ENCODE data around the gene CELA3B.
A peak's percentile ranks its signal among the peaks of the same experiment; 100 is the strongest.
"Not testable (repeated sequence)": the region's sequence is repeated elsewhere in the genome, so short reads cannot be mapped to it uniquely, and the experiment has no call there.

The CELA3B gene

DNA sequence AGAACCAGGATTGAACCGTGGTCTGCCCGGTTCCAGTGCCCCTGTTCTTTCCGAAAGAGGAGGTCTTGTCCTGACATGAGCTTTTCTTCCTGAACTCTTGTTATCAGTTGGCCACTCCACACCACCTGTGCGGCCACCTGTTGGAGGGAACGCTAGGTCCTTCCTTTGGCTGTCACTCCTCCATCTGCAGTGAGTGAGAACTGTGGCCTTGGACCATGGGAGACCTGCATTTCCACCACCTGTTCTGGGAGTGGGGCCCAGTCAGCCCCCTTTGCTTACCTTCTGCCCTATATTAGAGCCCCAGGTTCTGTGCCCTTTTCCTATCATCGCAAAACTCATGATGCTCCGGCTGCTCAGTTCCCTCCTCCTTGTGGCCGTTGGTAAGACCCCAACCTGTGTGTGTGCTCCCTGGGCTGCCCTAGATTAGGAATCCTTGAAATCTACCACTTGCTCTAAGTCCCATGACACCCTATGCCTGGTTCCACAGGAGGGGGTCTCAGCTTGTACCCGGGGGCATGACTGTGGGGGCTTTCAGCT, at the start of gene CELA3B:
Gene CELA3B, plus strand, starts transcription at position 320 of the 537 bp plus-strand sequence. Its CDS starts 18 bp downstream, at position 338.
- DNase-seq: not testable (repeated sequence)

- no peak for DNase-seq
Observed at GRCh38 chr1:21927533-21928237, 49.1 kb upstream of the CELA3B start.

GRCh38 chr1:21930080-21930571, 46.7 kb upstream of the CELA3B start:
- no peak for DNase-seq

DNA sequence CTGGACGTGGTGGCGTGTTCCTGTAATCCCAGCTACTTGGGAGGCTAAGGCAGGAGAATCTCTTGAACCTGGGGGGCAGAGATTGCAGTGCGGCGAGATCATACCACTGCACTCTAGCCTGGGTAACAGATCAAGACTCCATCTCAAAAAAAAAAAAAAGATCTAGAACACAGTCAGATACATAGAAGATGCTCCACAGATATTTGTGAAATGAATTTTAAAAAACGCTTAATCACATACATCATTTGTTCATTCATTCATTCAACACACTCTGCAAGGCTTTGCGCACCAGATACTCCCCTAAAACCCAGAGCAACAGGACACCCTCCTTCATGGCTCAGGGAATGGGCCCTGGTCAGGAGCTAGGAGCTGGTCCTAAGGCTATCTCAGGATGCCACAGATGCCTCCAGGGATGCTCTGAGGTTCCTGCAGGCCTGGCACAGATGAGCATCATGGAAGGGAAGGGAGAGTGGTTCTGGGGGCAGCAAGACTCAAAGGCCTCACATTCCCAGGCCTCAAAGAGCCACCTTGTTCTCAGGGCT, 46.1 kb upstream of the CELA3B start:
- DNase-seq: no peak

GRCh38 chr1:21931171-21932093, 45.4 kb upstream of the CELA3B start:
- no peak for DNase-seq

DNA sequence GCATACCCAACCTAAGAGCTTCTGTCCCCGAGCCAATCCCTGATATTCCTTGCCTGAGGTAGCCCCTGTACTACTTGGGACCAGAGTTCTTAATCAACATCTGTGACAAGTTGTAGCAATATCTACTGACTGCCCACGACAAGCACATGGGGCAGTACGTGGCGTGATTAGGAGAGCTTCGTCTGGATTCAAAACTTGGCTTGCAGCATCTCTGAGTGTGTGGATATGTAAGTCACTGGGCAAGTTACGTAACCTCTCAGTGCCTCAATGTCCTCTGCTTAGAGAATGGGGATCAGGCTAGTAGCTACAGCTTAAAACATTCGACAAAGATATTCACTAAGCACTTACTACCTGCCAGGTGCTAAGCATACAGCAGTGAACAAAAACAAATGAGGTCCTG, 44.7 kb upstream of the CELA3B start:
- DNase-seq: no peak

- no peak for DNase-seq
Observed at GRCh38 chr1:21933397-21934248, 43.2 kb upstream of the CELA3B start.

DNA sequence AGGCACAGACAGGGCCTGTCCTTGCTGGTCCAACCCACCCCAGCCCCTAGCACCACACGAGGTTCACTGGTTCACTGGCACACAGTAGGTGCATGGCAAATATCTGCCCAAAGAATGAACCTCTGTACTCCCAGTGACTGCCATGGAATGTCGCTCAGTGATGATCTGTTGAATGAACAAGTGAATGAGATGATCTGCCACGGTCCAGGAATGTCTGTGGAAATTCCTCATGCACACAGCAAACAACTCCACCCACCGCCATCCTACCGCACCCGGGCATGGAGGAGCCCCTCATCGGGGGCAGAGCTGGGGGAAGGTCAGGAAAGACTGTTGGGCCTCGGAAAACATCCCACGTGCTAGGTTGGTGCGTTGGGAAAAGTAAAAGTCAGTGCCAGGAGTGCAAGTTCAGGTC, 41.4 kb upstream of the CELA3B start:
- no peak for DNase-seq

DNA sequence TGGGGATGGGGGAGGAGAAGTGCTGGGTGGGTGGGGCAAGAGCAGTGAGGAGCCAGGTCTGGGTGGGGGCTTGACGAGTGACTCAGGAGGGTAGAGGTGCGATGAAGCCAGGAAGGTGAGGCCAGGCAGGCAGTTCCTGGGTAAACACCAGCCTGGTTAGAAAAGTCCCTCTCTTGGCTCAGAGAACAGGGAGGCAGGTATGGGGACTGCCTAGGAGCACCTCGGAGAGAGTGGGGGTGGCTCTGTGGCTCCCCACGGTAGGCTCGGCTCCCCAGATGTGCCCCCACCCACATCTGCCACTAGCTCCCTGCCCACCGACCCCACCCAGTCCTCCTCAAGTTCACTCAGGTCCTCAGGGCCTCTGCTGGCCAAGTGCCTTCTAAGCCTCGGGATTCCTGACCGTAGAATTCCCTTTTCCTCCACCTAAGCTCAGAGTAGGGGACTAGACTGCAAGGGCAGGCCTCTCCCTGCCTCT, 40.9 kb upstream of the CELA3B start:
- no peak for DNase-seq

GRCh38 chr1:21936366-21937031, 40.3 kb upstream of the CELA3B start:
- no peak for DNase-seq

DNA sequence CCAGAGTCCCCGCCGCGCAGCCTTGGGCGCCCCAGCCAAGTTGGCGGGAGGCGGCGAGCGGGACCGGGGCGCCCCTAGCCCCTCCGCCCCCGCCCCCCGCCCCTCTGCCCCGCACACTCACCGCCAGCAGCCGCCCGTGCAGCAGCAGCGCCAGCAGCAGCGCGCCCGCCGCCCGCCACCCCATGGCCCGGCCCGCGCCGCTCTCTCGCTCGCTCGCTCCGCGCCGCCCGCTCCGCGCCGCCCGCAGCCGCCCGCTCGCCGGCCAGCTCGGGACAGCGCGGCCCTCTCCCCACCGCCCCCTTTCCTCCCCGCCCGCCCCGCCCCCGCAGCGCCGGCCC, 39.8 kb upstream of the CELA3B start, which contains the start of gene HSPG2:
Gene HSPG2, minus strand, starts transcription at position 277 of the 338 bp plus-strand sequence. Its CDS starts 93 bp downstream, at position 184.
- no peak for DNase-seq

GRCh38 chr1:21937372-21938121, 39.3 kb upstream of the CELA3B start:
- DNase-seq: peak; percentile 71

DNA sequence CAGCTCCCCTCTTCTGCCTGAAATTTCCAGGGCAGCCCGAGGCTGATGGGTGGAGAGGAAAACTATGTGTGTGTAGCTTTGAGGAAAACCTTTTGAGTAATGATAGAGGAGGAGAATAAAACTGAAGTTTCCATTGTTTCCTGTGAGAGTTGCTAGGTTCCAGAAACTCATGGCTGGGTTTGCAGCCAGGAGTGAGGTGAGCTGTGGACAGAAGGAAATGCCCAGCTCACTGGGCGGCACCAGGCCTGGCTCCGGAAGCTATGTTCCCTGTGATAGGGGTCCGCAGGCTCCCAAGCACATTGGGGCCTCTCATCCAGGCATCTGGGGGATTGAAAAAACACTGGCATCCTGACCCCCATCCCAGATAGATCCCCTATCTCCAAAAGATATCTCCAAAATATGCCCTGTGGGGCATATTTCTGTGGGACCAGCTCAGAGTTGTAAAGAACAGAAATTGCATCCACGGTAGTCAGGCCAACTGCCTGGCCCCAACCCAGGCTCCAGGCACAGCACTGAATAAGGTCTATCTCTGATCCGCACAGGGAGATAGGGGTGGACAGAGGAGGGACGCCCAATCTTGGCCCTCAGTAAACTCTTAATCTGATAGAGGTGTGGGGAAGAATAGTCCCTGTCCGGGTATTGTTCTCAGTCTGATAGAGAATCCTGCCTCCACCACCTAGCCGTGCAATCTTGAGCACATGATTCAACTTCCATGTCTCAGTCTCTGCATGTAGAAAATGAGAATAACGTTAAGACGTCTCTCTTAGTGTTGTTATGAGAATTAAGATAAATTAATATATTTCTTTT, 37.9 kb upstream of the CELA3B start:
- DNase-seq: no peak

GRCh38 chr1:21939650-21940374, 37.0 kb upstream of the CELA3B start:
- DNase-seq: no peak

DNA sequence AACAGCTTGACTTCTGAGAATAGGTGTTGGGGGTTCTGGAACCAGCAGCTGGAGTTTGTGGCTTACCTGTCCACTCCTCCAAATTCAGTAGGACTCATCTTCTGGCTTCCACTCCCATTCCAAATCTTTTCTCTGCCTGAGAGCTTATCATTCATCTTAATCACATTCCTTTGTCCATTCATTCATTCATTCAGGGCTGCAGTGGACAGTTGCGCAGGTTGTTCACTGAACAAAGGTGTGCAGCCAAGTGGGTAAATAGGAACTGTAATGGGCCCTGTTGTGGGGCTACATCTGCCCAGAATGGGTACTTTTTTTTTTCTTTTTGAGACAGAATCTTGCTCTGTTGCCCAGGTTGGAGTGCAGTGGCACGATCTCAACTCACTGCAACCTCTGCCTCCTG, 36.3 kb upstream of the CELA3B start:
- DNase-seq: no peak

DNA sequence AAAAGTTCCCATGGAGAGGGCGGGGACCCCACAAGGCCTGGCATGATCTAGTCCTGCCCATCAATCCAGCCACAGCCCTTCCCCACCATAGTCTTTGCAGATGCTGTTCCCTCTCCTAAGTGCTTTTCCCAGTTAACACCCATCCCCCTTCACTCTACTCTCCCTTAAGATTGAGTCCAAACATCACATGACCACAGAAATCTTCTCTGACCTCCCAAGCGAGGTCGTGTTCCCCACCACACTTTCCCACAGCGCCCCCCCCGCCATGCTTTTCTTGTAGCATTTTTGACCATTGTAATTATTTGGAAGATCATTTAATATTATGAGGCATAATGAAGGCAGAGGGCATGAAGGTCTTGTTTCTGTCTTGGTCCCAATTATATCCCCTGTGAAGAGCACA, 35.5 kb upstream of the CELA3B start:
- no peak for DNase-seq

GRCh38 chr1:21942464-21942863, 34.4 kb upstream of the CELA3B start:
- DNase-seq: no peak

DNA sequence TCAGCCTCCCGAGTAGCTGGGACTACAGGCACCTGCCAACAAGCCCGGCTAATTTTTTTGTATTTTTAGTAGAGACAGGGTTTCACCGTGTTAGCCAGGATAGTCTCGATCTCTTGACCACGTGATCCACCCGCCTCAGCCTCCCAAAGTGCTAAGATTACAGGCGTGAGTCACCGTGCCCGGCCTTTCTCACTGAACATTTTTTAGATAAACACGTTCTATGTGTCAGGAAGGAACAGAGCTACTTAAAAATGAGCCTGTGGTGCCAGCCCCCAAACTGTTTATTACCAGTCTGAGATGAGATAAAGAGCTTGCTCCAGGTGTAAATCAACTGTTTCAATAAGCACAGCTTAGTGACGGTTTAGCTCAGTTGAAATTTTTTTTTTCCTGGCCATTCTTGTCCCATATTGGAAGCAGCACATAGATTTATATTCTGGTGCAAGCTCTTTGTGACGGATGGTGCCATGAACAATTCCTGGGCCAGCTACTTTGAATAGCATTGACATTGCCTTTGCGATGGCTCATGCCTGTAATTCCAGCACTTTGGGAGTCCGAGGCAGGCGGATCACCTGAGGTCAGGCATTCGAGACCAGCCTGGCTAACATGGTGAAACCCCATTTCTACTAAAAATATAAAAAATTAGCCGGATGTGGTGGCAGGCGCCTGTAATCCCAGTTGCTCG, 33.7 kb upstream of the CELA3B start:
- not testable (repeated sequence) for DNase-seq

DNA sequence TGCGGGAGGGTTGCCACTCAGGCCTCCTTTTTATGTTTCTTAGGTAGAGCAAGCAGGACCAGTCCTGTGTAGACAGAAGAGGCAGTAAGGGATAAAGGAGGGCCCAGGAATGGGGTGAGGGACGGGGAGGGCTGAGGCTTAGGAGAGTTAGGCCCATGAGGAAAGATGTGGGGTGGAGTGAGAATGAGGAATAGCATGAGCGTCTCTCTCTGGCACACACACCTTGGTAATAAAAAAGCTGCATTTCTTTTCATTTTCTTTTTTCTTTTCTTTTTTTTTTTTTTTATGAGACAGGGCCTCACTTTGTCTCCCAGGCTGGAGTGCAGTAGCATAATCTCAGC, 32.1 kb upstream of the CELA3B start:
- no peak for DNase-seq
